Keratinocyte (primary cell): ENCODE measurements around the gene DSCAML1.

ENCODE experiments used
- EZH2 ChIP-seq: IDR thresholded peaks from one replicate; pipeline ENCODE4 v1.6.1; 2012; ENCODE audit warnings: inconsistent platforms, mild to moderate bottlenecking, low read length, moderate library complexity
- TF ChIP-seq, protein P1 (sequence below), 3 experiments: IDR thresholded peaks in 1 of 3; conservative IDR thresholded peaks in 1 of 3; optimal IDR thresholded peaks in 1 of 3; 2 replicates in 2 of 3; 3 replicates in 1 of 3; pipeline versions ENCODE3 to v1.5.1; 2011; ENCODE audit warnings: low read length in 3 of 3, mild to moderate bottlenecking in 3 of 3, moderate library complexity in 2 of 3, control low read depth in 1 of 3, inconsistent platforms in 1 of 3; ENCODE audit not compliant: insufficient read depth in 2 of 3; ENCODE audit errors: extremely low read depth in 1 of 3

DNA sequence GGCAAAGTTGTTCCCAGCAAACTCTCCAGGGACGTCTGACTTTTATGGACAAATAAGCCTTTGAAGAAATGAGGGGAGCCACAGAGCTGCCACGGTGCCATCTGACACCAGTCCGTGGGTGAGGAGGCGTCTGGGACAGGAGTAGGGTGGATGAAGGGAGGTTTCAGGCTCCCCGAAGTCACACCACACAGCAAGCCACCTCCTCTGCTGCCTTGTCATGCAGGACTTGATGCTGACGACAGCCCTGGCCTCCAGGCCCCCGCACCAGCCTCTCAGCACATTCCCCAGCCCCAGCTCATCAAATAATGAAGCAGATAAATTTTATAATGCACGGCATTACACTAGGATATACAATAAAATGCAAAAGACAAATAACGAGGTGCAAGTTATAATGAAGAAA is 312.9 kb downstream of the DSCAML1 start:
- TF ChIP-seq, protein P1, sequence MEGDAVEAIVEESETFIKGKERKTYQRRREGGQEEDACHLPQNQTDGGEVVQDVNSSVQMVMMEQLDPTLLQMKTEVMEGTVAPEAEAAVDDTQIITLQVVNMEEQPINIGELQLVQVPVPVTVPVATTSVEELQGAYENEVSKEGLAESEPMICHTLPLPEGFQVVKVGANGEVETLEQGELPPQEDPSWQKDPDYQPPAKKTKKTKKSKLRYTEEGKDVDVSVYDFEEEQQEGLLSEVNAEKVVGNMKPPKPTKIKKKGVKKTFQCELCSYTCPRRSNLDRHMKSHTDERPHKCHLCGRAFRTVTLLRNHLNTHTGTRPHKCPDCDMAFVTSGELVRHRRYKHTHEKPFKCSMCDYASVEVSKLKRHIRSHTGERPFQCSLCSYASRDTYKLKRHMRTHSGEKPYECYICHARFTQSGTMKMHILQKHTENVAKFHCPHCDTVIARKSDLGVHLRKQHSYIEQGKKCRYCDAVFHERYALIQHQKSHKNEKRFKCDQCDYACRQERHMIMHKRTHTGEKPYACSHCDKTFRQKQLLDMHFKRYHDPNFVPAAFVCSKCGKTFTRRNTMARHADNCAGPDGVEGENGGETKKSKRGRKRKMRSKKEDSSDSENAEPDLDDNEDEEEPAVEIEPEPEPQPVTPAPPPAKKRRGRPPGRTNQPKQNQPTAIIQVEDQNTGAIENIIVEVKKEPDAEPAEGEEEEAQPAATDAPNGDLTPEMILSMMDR (optimal IDR thresholded peaks at IDR 0.05 in 1 of 3, IDR thresholded peaks at IDR 0.05 in 1 of 3, conservative IDR thresholded peaks at IDR 0.05 in 1 of 3; ENCODE audit: extremely low read depth in 1 of 3, insufficient read depth in 2 of 3, low read length in 3 of 3), result no peak
- TF ChIP-seq EZH2, result no peak
